GM23338 (cell line): ENCODE measurements around the gene PDZD7. TPM values are rescaled to one million over a fixed set of nuclear protein-coding genes. Genes with fewer than 3 reads are reported as not detected.
A peak's percentile ranks its signal among the peaks of the same experiment; 100 is the strongest.

Experiments
- CREB1 ChIP-seq: fragments of 250-450 bp; sonication (Bioruptor Pico); IDR thresholded peaks from 2 replicates; pipeline ENCODE4 v1.5.0; 2020; ENCODE audit warnings: low read depth, mild to moderate bottlenecking, moderate library complexity
- EZH2 ChIP-seq: fragments of 200-600 bp; sonication (generic); IDR thresholded peaks from one replicate; pipeline ENCODE4 v1.8.0; 2017; ENCODE audit warnings: antibody characterized with exemption, mild to moderate bottlenecking, low read depth; ENCODE audit not compliant: unreplicated experiment
- JUNB ChIP-seq: IDR thresholded peaks from one replicate; pipeline ENCODE4 v1.6.1; 2016; ENCODE audit warnings: antibody characterized with exemption; ENCODE audit not compliant: unreplicated experiment
- ZNF331 ChIP-seq: fragments of 250-450 bp; sonication (Bioruptor Pico); IDR thresholded peaks from 2 replicates; pipeline ENCODE4 v1.5.0; 2020; ENCODE audit warnings: low read depth, mild to moderate bottlenecking, moderate library complexity
- polyA plus RNA-seq: library from polyadenylated mRNA; unstranded; fragments of >200 nt; fragmentation: Nextera tagmentation; extraction: Ambion mirVana; gene quantifications from 2 replicates; pipeline ENCODE4 v1.2.1, GENCODE V29; 2016
- total RNA-seq: library from RNA; depleted of rRNA; stranded (reverse); fragments of >200 nt; shearing (Covaris generic); gene quantifications from 2 replicates; pipeline ENCODE4 v1.2.3, GENCODE V29; 2014
- TF ChIP-seq, protein P1 (sequence below): fragments of 250-450 bp; sonication (Bioruptor Pico); IDR thresholded peaks from 2 replicates; pipeline ENCODE4 v1.5.0; 2020; ENCODE audit warnings: mild to moderate bottlenecking, moderate library complexity
- TF ChIP-seq, protein P2 (sequence below): IDR thresholded peaks from one replicate; pipeline ENCODE4 v1.6.1; 2018; ENCODE audit warnings: antibody characterized with exemption; ENCODE audit not compliant: unreplicated experiment

Gene PDZD7
- total and polyA plus RNA-seq, 2 experiments from 2014 or later = 1.7 to 2.3 TPM

DNA sequence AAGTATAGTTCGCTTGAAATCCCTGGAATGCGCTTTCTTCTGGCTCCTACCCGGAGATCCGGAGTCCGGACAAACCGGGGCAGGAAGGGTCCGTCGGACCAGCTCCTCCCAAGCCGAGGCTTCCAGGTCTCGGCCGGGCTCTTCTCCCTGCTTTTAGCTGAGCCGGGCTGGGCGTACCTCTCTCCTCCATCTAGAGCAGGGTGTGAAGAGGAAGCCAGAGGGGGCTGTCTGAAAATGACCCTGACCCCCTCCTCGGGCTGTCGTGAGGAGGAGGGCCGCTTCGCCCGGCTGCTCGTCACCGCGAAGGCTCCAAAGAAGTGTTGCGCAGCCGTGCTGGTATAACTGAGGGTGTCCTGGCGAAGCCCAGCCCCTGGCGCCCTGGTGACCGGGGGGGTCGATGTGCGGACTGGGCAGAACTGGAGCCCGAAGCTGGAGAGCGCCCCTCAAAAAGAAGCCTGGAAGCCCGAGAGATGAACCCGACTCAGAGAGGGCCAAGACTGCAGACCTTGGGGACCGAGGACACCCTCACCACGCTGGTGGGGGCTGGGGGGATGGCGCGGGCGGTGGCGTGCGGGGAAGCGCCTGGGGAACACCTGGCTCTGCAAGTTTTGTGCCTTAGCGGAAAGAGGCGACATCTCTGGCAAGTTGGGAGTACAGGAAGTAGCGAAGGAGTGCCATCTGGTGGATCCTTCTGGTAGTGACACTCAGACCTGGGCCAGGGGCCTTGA, 36.6 kb upstream of the PDZD7 start (continued):
- TF ChIP-seq, protein P1, sequence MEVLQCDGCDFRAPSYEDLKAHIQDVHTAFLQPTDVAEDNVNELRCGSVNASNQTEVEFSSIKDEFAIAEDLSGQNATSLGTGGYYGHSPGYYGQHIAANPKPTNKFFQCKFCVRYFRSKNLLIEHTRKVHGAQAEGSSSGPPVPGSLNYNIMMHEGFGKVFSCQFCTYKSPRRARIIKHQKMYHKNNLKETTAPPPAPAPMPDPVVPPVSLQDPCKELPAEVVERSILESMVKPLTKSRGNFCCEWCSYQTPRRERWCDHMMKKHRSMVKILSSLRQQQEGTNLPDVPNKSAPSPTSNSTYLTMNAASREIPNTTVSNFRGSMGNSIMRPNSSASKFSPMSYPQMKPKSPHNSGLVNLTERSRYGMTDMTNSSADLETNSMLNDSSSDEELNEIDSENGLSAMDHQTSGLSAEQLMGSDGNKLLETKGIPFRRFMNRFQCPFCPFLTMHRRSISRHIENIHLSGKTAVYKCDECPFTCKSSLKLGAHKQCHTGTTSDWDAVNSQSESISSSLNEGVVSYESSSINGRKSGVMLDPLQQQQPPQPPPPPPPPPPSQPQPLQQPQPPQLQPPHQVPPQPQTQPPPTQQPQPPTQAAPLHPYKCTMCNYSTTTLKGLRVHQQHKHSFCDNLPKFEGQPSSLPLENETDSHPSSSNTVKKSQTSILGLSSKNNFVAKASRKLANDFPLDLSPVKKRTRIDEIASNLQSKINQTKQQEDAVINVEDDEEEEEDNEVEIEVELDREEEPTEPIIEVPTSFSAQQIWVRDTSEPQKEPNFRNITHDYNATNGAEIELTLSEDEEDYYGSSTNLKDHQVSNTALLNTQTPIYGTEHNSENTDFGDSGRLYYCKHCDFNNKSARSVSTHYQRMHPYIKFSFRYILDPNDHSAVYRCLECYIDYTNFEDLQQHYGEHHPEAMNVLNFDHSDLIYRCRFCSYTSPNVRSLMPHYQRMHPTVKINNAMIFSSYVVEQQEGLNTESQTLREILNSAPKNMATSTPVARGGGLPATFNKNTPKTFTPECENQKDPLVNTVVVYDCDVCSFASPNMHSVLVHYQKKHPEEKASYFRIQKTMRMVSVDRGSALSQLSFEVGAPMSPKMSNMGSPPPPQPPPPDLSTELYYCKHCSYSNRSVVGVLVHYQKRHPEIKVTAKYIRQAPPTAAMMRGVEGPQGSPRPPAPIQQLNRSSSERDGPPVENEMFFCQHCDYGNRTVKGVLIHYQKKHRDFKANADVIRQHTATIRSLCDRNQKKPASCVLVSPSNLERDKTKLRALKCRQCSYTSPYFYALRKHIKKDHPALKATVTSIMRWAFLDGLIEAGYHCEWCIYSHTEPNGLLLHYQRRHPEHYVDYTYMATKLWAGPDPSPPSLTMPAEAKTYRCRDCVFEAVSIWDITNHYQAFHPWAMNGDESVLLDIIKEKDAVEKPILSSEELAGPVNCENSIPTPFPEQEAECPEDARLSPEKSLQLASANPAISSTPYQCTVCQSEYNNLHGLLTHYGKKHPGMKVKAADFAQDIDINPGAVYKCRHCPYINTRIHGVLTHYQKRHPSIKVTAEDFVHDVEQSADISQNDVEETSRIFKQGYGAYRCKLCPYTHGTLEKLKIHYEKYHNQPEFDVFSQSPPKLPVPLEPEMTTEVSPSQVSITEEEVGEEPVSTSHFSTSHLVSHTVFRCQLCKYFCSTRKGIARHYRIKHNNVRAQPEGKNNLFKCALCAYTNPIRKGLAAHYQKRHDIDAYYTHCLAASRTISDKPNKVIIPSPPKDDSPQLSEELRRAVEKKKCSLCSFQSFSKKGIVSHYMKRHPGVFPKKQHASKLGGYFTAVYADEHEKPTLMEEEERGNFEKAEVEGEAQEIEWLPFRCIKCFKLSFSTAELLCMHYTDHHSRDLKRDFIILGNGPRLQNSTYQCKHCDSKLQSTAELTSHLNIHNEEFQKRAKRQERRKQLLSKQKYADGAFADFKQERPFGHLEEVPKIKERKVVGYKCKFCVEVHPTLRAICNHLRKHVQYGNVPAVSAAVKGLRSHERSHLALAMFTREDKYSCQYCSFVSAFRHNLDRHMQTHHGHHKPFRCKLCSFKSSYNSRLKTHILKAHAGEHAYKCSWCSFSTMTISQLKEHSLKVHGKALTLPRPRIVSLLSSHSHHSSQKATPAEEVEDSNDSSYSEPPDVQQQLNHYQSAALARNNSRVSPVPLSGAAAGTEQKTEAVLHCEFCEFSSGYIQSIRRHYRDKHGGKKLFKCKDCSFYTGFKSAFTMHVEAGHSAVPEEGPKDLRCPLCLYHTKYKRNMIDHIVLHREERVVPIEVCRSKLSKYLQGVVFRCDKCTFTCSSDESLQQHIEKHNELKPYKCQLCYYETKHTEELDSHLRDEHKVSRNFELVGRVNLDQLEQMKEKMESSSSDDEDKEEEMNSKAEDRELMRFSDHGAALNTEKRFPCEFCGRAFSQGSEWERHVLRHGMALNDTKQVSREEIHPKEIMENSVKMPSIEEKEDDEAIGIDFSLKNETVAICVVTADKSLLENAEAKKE = no peak
- TF ChIP-seq ZNF331 (CRISPR knock-in tag) (no peak), EZH2 (peak; percentile 50), JUNB (no peak), CREB1 (no peak)
- TF ChIP-seq, protein P2, sequence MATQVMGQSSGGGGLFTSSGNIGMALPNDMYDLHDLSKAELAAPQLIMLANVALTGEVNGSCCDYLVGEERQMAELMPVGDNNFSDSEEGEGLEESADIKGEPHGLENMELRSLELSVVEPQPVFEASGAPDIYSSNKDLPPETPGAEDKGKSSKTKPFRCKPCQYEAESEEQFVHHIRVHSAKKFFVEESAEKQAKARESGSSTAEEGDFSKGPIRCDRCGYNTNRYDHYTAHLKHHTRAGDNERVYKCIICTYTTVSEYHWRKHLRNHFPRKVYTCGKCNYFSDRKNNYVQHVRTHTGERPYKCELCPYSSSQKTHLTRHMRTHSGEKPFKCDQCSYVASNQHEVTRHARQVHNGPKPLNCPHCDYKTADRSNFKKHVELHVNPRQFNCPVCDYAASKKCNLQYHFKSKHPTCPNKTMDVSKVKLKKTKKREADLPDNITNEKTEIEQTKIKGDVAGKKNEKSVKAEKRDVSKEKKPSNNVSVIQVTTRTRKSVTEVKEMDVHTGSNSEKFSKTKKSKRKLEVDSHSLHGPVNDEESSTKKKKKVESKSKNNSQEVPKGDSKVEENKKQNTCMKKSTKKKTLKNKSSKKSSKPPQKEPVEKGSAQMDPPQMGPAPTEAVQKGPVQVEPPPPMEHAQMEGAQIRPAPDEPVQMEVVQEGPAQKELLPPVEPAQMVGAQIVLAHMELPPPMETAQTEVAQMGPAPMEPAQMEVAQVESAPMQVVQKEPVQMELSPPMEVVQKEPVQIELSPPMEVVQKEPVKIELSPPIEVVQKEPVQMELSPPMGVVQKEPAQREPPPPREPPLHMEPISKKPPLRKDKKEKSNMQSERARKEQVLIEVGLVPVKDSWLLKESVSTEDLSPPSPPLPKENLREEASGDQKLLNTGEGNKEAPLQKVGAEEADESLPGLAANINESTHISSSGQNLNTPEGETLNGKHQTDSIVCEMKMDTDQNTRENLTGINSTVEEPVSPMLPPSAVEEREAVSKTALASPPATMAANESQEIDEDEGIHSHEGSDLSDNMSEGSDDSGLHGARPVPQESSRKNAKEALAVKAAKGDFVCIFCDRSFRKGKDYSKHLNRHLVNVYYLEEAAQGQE = no peak
